ENCODE data around the gene RGS7.

RGS7 gene

GRCh38 chr1:241387216-241387615, 30.2 kb upstream of the RGS7 start:
- H2BK15ac ChIP-seq (ENCODE audit: low read length), result no peak overlapping the region
- H2AFZ ChIP-seq (ENCODE audit: low read length), result no peak overlapping the region
- no peak overlapping the region for H3K4ac ChIP-seq (ENCODE audit: low read length)
- H2BK12ac ChIP-seq (ENCODE audit: low read length), result no peak overlapping the region
- H3K27ac ChIP-seq (replicated peaks; ENCODE audit: low read length), result no peak overlapping the region
- H3K18ac ChIP-seq (ENCODE audit: low read length), result no peak overlapping the region
- no peak overlapping the region for H2BK120ac ChIP-seq (ENCODE audit: low read depth, low read length)
- H3K27me3 ChIP-seq (ENCODE audit: control insufficient read depth in 3 of 3, insufficient read depth in 3 of 3, low read depth in 1 of 3, low read length in 3 of 3), result no peaks in the 10 kb centered on the region
- H3K9ac ChIP-seq (ENCODE audit: low read depth, low read length, poor library complexity), result no peak overlapping the region
- H3K79me1 ChIP-seq (ENCODE audit: low read depth, low read length), result no peaks in the 10 kb centered on the region
- H3K4me2 ChIP-seq (ENCODE audit: insufficient read depth, low read length, poor library complexity, severe bottlenecking), result no peak overlapping the region
- H3K9me3 ChIP-seq (replicated peaks in 1 of 2; ENCODE audit: control insufficient read depth in 2 of 2, insufficient read depth in 1 of 2, low read depth in 1 of 2, low read length in 2 of 2), result no peaks in the 10 kb centered on the region
- H3K14ac ChIP-seq (ENCODE audit: low read length), result no peak overlapping the region
- no peak overlapping the region for H3K4me3 ChIP-seq (ENCODE audit: low read length in 2 of 2)
- no peak overlapping the region for H2AK5ac ChIP-seq (ENCODE audit: low read depth, low read length)
- H4K8ac ChIP-seq (ENCODE audit: low read depth, low read length), result no peak overlapping the region
- no peak overlapping the region for H2BK5ac ChIP-seq (ENCODE audit: low read length)
- no peak overlapping the region for H3K23ac ChIP-seq (ENCODE audit: low read depth, low read length, poor library complexity)
- DNase-seq (ENCODE audit: low spot score), result no peak
- H3K4me1 ChIP-seq (ENCODE audit: control insufficient read depth in 2 of 2, insufficient read depth in 1 of 2, low read depth in 1 of 2, low read length in 2 of 2), result no peaks in the 10 kb centered on the region
- H4K91ac ChIP-seq (ENCODE audit: low read depth, low read length, poor library complexity), result no peak overlapping the region
- H3K36me3 ChIP-seq (replicated peaks in 1 of 2; ENCODE audit: control insufficient read depth in 2 of 2, insufficient read depth in 2 of 2, low read length in 2 of 2), result no peaks in the 10 kb centered on the region

GRCh38 chr1:241376701-241377100, 19.7 kb upstream of the RGS7 start:
- no peak overlapping the region for H3K23ac ChIP-seq (ENCODE audit: low read depth, low read length, poor library complexity)
- no peak overlapping the region for H2BK5ac ChIP-seq (ENCODE audit: low read length)
- no peaks in the 10 kb centered on the region for H3K79me1 ChIP-seq (ENCODE audit: low read depth, low read length)
- no peaks in the 10 kb centered on the region for H3K9me3 ChIP-seq (replicated peaks in 1 of 2; ENCODE audit: control insufficient read depth in 2 of 2, insufficient read depth in 1 of 2, low read depth in 1 of 2, low read length in 2 of 2)
- no peak overlapping the region for H2BK12ac ChIP-seq (ENCODE audit: low read length)
- no peak overlapping the region for H2BK120ac ChIP-seq (ENCODE audit: low read depth, low read length)
- H4K91ac ChIP-seq (ENCODE audit: low read depth, low read length, poor library complexity), result no peak overlapping the region
- no peak overlapping the region for H3K18ac ChIP-seq (ENCODE audit: low read length)
- H3K4me2 ChIP-seq (ENCODE audit: insufficient read depth, low read length, poor library complexity, severe bottlenecking), result no peak overlapping the region
- no peaks in the 10 kb centered on the region for H3K36me3 ChIP-seq (replicated peaks in 1 of 2; ENCODE audit: control insufficient read depth in 2 of 2, insufficient read depth in 2 of 2, low read length in 2 of 2)
- no peak overlapping the region for H4K8ac ChIP-seq (ENCODE audit: low read depth, low read length)
- no peak overlapping the region for H2AFZ ChIP-seq (ENCODE audit: low read length)
- H3K4me1 ChIP-seq (ENCODE audit: control insufficient read depth in 2 of 2, insufficient read depth in 1 of 2, low read depth in 1 of 2, low read length in 2 of 2), result peaks cover 0 to 1% of the 10 kb centered on the region in 2 donors
- no peak overlapping the region for H2BK15ac ChIP-seq (ENCODE audit: low read length)
- no CpG with 5 or more reads among the region's 2 CpGs for WGBS, 2 donors (ENCODE audit: extremely low coverage in 2 of 2, insufficient read length in 2 of 2, insufficient replicate concordance in 1 of 2)
- DNase-seq (ENCODE audit: low spot score), result no peak
- no peak overlapping the region for H3K4me3 ChIP-seq (ENCODE audit: low read length in 2 of 2)
- H3K14ac ChIP-seq (ENCODE audit: low read length), result no peak overlapping the region
- no peak overlapping the region for H3K9ac ChIP-seq (ENCODE audit: low read depth, low read length, poor library complexity)
- H2AK5ac ChIP-seq (ENCODE audit: low read depth, low read length), result no peak overlapping the region
- H3K27ac ChIP-seq (replicated peaks; ENCODE audit: low read length), result no peak overlapping the region
- H3K4ac ChIP-seq (ENCODE audit: low read length), result no peak overlapping the region
- H3K27me3 ChIP-seq (ENCODE audit: control insufficient read depth in 3 of 3, insufficient read depth in 3 of 3, low read depth in 1 of 3, low read length in 3 of 3), result no peaks in the 10 kb centered on the region

GRCh38 chr1:241375886-241376285, 18.9 kb upstream of the RGS7 start:
- no CpG with 5 or more reads among the region's 3 CpGs for WGBS, 2 donors (ENCODE audit: extremely low coverage in 2 of 2, insufficient read length in 2 of 2, insufficient replicate concordance in 1 of 2)
- H3K9me3 ChIP-seq (replicated peaks in 1 of 2; ENCODE audit: control insufficient read depth in 2 of 2, insufficient read depth in 1 of 2, low read depth in 1 of 2, low read length in 2 of 2), result no peaks in the 10 kb centered on the region
- no peak overlapping the region for H2BK5ac ChIP-seq (ENCODE audit: low read length)
- peaks cover 0 to 1% of the 10 kb centered on the region in 2 donors for H3K4me1 ChIP-seq (ENCODE audit: control insufficient read depth in 2 of 2, insufficient read depth in 1 of 2, low read depth in 1 of 2, low read length in 2 of 2)
- H2BK12ac ChIP-seq (ENCODE audit: low read length), result no peak overlapping the region
- no peak overlapping the region for H2AK5ac ChIP-seq (ENCODE audit: low read depth, low read length)
- no peak overlapping the region for H3K23ac ChIP-seq (ENCODE audit: low read depth, low read length, poor library complexity)
- H3K4me3 ChIP-seq (ENCODE audit: low read length in 2 of 2), result no peak overlapping the region
- H2BK15ac ChIP-seq (ENCODE audit: low read length), result no peak overlapping the region
- no peaks in the 10 kb centered on the region for H3K79me1 ChIP-seq (ENCODE audit: low read depth, low read length)
- no peak overlapping the region for H4K8ac ChIP-seq (ENCODE audit: low read depth, low read length)
- H3K18ac ChIP-seq (ENCODE audit: low read length), result no peak overlapping the region
- no peaks in the 10 kb centered on the region for H3K36me3 ChIP-seq (replicated peaks in 1 of 2; ENCODE audit: control insufficient read depth in 2 of 2, insufficient read depth in 2 of 2, low read length in 2 of 2)
- no peak for DNase-seq (ENCODE audit: low spot score)
- no peak overlapping the region for H3K27ac ChIP-seq (replicated peaks; ENCODE audit: low read length)
- H2AFZ ChIP-seq (ENCODE audit: low read length), result no peak overlapping the region
- no peak overlapping the region for H4K91ac ChIP-seq (ENCODE audit: low read depth, low read length, poor library complexity)
- no peak overlapping the region for H2BK120ac ChIP-seq (ENCODE audit: low read depth, low read length)
- no peak overlapping the region for H3K9ac ChIP-seq (ENCODE audit: low read depth, low read length, poor library complexity)
- H3K4ac ChIP-seq (ENCODE audit: low read length), result no peak overlapping the region
- H3K4me2 ChIP-seq (ENCODE audit: insufficient read depth, low read length, poor library complexity, severe bottlenecking), result no peak overlapping the region
- no peaks in the 10 kb centered on the region for H3K27me3 ChIP-seq (ENCODE audit: control insufficient read depth in 3 of 3, insufficient read depth in 3 of 3, low read depth in 1 of 3, low read length in 3 of 3)
- H3K14ac ChIP-seq (ENCODE audit: low read length), result no peak overlapping the region

GRCh38 chr1:241366196-241366595, 9.2 kb upstream of the RGS7 start:
- H2BK12ac ChIP-seq (ENCODE audit: low read length), result no peak overlapping the region
- no peak overlapping the region for H2BK5ac ChIP-seq (ENCODE audit: low read length)
- no peak for DNase-seq (ENCODE audit: low spot score)
- no peak overlapping the region for H3K14ac ChIP-seq (ENCODE audit: low read length)
- no peak overlapping the region for H3K9ac ChIP-seq (ENCODE audit: low read depth, low read length, poor library complexity)
- H4K8ac ChIP-seq (ENCODE audit: low read depth, low read length), result no peak overlapping the region
- no peak overlapping the region for H2BK120ac ChIP-seq (ENCODE audit: low read depth, low read length)
- no peak overlapping the region for H2BK15ac ChIP-seq (ENCODE audit: low read length)
- H2AFZ ChIP-seq (ENCODE audit: low read length), result no peak overlapping the region
- no peak overlapping the region for H3K27ac ChIP-seq (replicated peaks; ENCODE audit: low read length)
- H3K4me1 ChIP-seq (ENCODE audit: control insufficient read depth in 2 of 2, insufficient read depth in 1 of 2, low read depth in 1 of 2, low read length in 2 of 2), result no peaks in the 10 kb centered on the region
- no peak overlapping the region for H3K4me2 ChIP-seq (ENCODE audit: insufficient read depth, low read length, poor library complexity, severe bottlenecking)
- no peaks in the 10 kb centered on the region for H3K27me3 ChIP-seq (ENCODE audit: control insufficient read depth in 3 of 3, insufficient read depth in 3 of 3, low read depth in 1 of 3, low read length in 3 of 3)
- no peak overlapping the region for H2AK5ac ChIP-seq (ENCODE audit: low read depth, low read length)
- no peak overlapping the region for H3K4me3 ChIP-seq (ENCODE audit: low read length in 2 of 2)
- H3K9me3 ChIP-seq (replicated peaks in 1 of 2; ENCODE audit: control insufficient read depth in 2 of 2, insufficient read depth in 1 of 2, low read depth in 1 of 2, low read length in 2 of 2), result no peaks in the 10 kb centered on the region
- no peak overlapping the region for H4K91ac ChIP-seq (ENCODE audit: low read depth, low read length, poor library complexity)
- no peaks in the 10 kb centered on the region for H3K36me3 ChIP-seq (replicated peaks in 1 of 2; ENCODE audit: control insufficient read depth in 2 of 2, insufficient read depth in 2 of 2, low read length in 2 of 2)
- H3K79me1 ChIP-seq (ENCODE audit: low read depth, low read length), result no peaks in the 10 kb centered on the region
- H3K18ac ChIP-seq (ENCODE audit: low read length), result no peak overlapping the region
- no peak overlapping the region for H3K4ac ChIP-seq (ENCODE audit: low read length)
- H3K23ac ChIP-seq (ENCODE audit: low read depth, low read length, poor library complexity), result no peak overlapping the region
- no CpG with 5 or more reads among the region's 4 CpGs for WGBS, 2 donors (ENCODE audit: extremely low coverage in 2 of 2, insufficient read length in 2 of 2, insufficient replicate concordance in 1 of 2)
